GM12878 (cell line): ENCODE data around the gene CXorf38. TPM values are rescaled to one million over a fixed set of nuclear protein-coding genes. Genes with fewer than 3 reads are reported as not detected.
"Not testable (repeated sequence)": the region's sequence is repeated elsewhere in the genome, so short reads cannot be mapped to it uniquely, and the experiment has no call there.

ENCODE experiments used
- ATAC-seq: fragments of 200-7000 bp; cut with Tn5 transposase; 3 replicates; pipeline ENCODE4 v1.9.1; 2020; ENCODE audit warnings: mild to moderate bottlenecking, moderate library complexity
- BruUV-seq: library from RNA; stranded (reverse); fragments of 400-500 nt; replicated peaks from 2 replicates; lab custom pipeline; 2021; lab: Mats Ljungman, UMichigan
- CTCF ChIA-PET: fragments of 300-600 bp; sonication (Branson Sonifier 250); formaldehyde crosslinking; extraction: SDS; loops from one replicate; lab custom pipeline; 2021; ENCODE audit warnings: inconsistent platforms; lab: Yijun Ruan, JAX
- POLR2A ChIA-PET: fragments of 350-600 bp; formaldehyde crosslinking; extraction: SDS; loops from one replicate; lab custom pipeline; 2021; ENCODE audit warnings: inconsistent platforms; lab: Charles Lee
- RAD21 ChIA-PET: fragments of 300-600 bp; sonication (Branson Sonifier 250); formaldehyde crosslinking; loops from one replicate; lab custom pipeline; 2023; ENCODE audit warnings: antibody characterized with exemption; ENCODE audit not compliant: unreplicated experiment; lab: Charles Lee
- SMC1A ChIA-PET: fragments of 300-600 bp; sonication (Branson Sonifier 250); formaldehyde crosslinking; loops from one replicate; lab custom pipeline; 2023; ENCODE audit not compliant: unreplicated experiment, uncharacterized antibody; lab: Charles Lee
- DNase-seq: peaks from one replicate; pipeline ENCODE4 v3.0.0-alpha.2; 2011; ENCODE audit warnings: low read depth, low spot score
- FAIRE-seq: peaks from 3 replicates; lab custom pipeline; 2011; peaks lifted over from hg19 to GRCh38; lab: Jason Lieb, UNC
- H2AFZ ChIP-seq: 2 replicates; pipeline ENCODE4 v1.6.0; 2011; ENCODE audit warnings: low read depth, low read length, control low read depth; ENCODE audit not compliant: control insufficient read depth
- H3K27ac ChIP-seq: 2 replicates; pipeline ENCODE4 v1.5.1; 2011; ENCODE audit warnings: control low read depth; ENCODE audit not compliant: control insufficient read depth, insufficient read depth
- H3K27me3 ChIP-seq, 2 experiments: replicated peaks in 1 of 2; 2 replicates each; pipeline versions ENCODE4 v1.6.0 to v1.6.1; 2011; ENCODE audit warnings: low read length in 1 of 2; ENCODE audit not compliant: control insufficient read depth in 2 of 2, insufficient read depth in 2 of 2
- H3K36me3 ChIP-seq, 2 experiments: 2 replicates each; pipeline ENCODE4 v1.5.1; 2011; ENCODE audit warnings: low read length in 1 of 2; ENCODE audit not compliant: control insufficient read depth in 2 of 2, insufficient read depth in 2 of 2
- H3K4me1 ChIP-seq: 2 replicates; pipeline ENCODE4 v1.6.1; 2011; ENCODE audit warnings: mild to moderate bottlenecking, low read length, moderate library complexity, mixed read lengths; ENCODE audit not compliant: control insufficient read depth, insufficient read depth
- H3K4me2 ChIP-seq: 2 replicates; pipeline ENCODE4 v1.6.0; 2011; ENCODE audit warnings: control low read depth; ENCODE audit not compliant: control insufficient read depth, insufficient read depth
- H3K4me3 ChIP-seq: fragments of 200-600 bp; sonication (generic); 2 replicates; pipeline ENCODE4 v1.5.1; 2016
- H3K79me2 ChIP-seq: 2 replicates; pipeline ENCODE4 v1.6.0; 2011; ENCODE audit warnings: low read length; ENCODE audit not compliant: control insufficient read depth, insufficient read depth
- H3K9ac ChIP-seq: 2 replicates; pipeline ENCODE4 v1.8.0; 2011; ENCODE audit warnings: low read length, control low read depth, mixed read lengths; ENCODE audit not compliant: control insufficient read depth, insufficient read depth
- H3K9me3 ChIP-seq: replicated peaks from 3 replicates; pipeline ENCODE4 v1.5.1; 2011; ENCODE audit warnings: mild to moderate bottlenecking, low read length; ENCODE audit not compliant: control insufficient read depth, insufficient read depth
- H4K20me1 ChIP-seq: 2 replicates; pipeline ENCODE4 v1.6.0; 2011; ENCODE audit not compliant: control insufficient read depth, insufficient read depth
- PAX5 ChIP-seq: IDR thresholded peaks from 2 replicates; pipeline ENCODE4 v1.6.1; 2011; ENCODE audit warnings: low read depth, low read length, borderline replicate concordance
- WGBS: methylation state at CpG from one replicate; pipeline ENCODE4 v1.1.6; 2016; ENCODE audit warnings: low lambda C conversion rate; ENCODE audit not compliant: insufficient replicate concordance, insufficient coverage; ENCODE audit errors: missing lambda C conversion rate; 5-methylcytosine and 5-hydroxymethylcytosine counted together
- in situ Hi-C: fragments of 300-500 bp; cut with MboI; formaldehyde crosslinking; loops from 9 replicates; pipeline ENCODE4 v1.14.3; 2018; ENCODE audit warnings: mixed read lengths
- intact Hi-C: fragments of 100-400 bp; cut with micrococcal nuclease; formaldehyde crosslinking; loops from one replicate; pipeline ENCODE4 v1.14.2; 2022; ENCODE audit not compliant: unreplicated experiment
- polyA plus RNA-seq, 11 experiments: library from polyadenylated mRNA; depleted of rRNA in 4 of 11; unstranded in 6 of 11; stranded (reverse) in 5 of 11; fragments of >200 nt; fragmentation: Nextera tagmentation in 4 of 11; fragmentation: Illumina TruSeq in 1 of 11; extraction: Ambion mirVana in 4 of 11; extraction: Trizol in 1 of 11; gene quantifications; 1 replicate in 1 of 11; 2 replicates in 10 of 11; pipeline versions ENCODE4 v1.2.1 to v1.2.3, GENCODE V29; 2011 to 2016; ENCODE audit warnings: inconsistent platforms in 2 of 11, missing spikeins in 2 of 11, low read depth in 1 of 11
- total RNA-seq, 4 experiments: library from RNA; depleted of rRNA in 3 of 4; stranded (reverse); fragments of >200 nt in 3 of 4; fragmentation: Illumina TruSeq in 1 of 4; extraction: Trizol in 1 of 4; gene quantifications; 2 replicates each; pipeline versions ENCODE4 v1.2.1 to v1.2.3, GENCODE V29; 2013 to 2021
- TF ChIP-seq, protein P1 (sequence below): fragments of 450-650 bp; IDR thresholded peaks from 2 replicates; pipeline ENCODE4 v1.6.1; 2016; ENCODE audit warnings: mild to moderate bottlenecking

The CXorf38 gene
- total and polyA plus RNA-seq, 10 of the 15 experiments (the other 5 are each of a cell fraction or from before 2014, with no cell fraction given) = 2.2 to 50.1 (median 18.8) TPM

DNA sequence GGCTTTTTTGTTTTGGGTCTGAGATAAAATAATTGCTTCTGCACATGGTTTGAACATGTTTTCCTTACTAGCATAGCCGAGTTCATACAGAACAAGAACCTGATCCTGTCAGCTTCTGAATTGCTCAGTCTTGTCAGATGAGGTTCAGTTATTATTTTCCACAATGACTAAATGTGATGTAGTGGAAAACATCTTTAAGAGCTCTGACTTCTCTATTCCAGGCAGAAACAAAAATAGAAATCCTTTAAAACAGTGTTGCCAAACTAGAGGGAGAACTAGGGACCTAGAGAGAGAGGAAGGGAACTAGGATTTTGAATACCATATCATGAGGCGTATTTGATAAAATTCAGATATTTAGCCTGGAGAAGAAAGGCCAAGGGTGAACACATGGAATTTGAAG lies 64.5 kb downstream of the CXorf38 start (continued):
- TF ChIP-seq, protein P1, sequence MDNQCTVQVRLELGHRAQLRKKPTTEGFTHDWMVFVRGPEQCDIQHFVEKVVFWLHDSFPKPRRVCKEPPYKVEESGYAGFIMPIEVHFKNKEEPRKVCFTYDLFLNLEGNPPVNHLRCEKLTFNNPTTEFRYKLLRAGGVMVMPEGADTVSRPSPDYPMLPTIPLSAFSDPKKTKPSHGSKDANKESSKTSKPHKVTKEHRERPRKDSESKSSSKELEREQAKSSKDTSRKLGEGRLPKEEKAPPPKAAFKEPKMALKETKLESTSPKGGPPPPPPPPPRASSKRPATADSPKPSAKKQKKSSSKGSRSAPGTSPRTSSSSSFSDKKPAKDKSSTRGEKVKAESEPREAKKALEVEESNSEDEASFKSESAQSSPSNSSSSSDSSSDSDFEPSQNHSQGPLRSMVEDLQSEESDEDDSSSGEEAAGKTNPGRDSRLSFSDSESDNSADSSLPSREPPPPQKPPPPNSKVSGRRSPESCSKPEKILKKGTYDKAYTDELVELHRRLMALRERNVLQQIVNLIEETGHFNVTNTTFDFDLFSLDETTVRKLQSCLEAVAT = no peak
- no peak for TF ChIP-seq PAX5

GRCh38 chrX:40582178-40582577 lies 65.2 kb downstream of the CXorf38 start:
- ATAC-seq, RAD21 ChIA-PET, BruUV-seq, H3K4me1 ChIP-seq, in situ Hi-C loops, H3K36me3 ChIP-seq, H3K9ac ChIP-seq, POLR2A ChIA-PET, H3K27me3 ChIP-seq, H3K9me3 ChIP-seq, H3K27ac ChIP-seq, intact Hi-C loops, DNase-seq, H2AFZ ChIP-seq, H4K20me1 ChIP-seq, FAIRE-seq: not testable (repeated sequence)
- ChIA-PET SMC1A (interaction anchor here (0.9 to 1.2 kb wide), 3 partner anchors 13 to 61 kb away, joined by 3 to 5 read pairs (median 4); no protein-coding TSS in a partner anchor), CTCF (interaction anchor here (2.4 kb wide), 1 partner anchor 11 kb away, joined by 8 read pairs; no protein-coding TSS in a partner anchor)
- Histone ChIP-seq H3K79me2 (peaks cover 34% of the 10 kb centered on the region), H3K4me2 (0 out of 2 replicates have a peak overlapping the region, but pooled peaks have one; percentile 45), H3K4me3 (peak overlapping the region; percentile 55; the same call in 1 of the 2 replicates)
- WGBS = 82% methylated on average over 13 of the region's 13 CpGs
